A549 (cell line): Measurements from ENCODE around the gene STYXL1. TPM values are rescaled to one million over a fixed set of nuclear protein-coding genes. Genes with fewer than 3 reads are reported as not detected.
"Not testable (repeated sequence)": the region's sequence is repeated elsewhere in the genome, so short reads cannot be mapped to it uniquely, and the experiment has no call there.

Source experiments
- ATAC-seq, 2 experiments: fragments of 200-7000 bp in 1 of 2; fragments of >200 bp in 1 of 2; cut with Nextera tagmentation in 1 of 2; cut with Tn5 transposase in 1 of 2; 3 replicates each; pipeline versions ENCODE4 v1.8.0 to v1.9.1; 2018 to 2020; ENCODE audit warnings: mild to moderate bottlenecking in 1 of 2, moderate library complexity in 1 of 2
- CTCF ChIA-PET: fragments of 300-600 bp; sonication (Branson Sonifier 250); formaldehyde crosslinking; extraction: SDS; loops from one replicate; lab custom pipeline; 2021; ENCODE audit warnings: antibody characterized with exemption, inconsistent platforms; lab: Yijun Ruan, JAX
- POLR2A ChIA-PET: fragments of 350-600 bp; formaldehyde crosslinking; extraction: SDS; loops from one replicate; lab custom pipeline; 2021; ENCODE audit warnings: antibody characterized with exemption, inconsistent platforms; lab: Yijun Ruan, JAX
- DNase-seq, 2 experiments: peaks; one replicate each; pipeline versions ENCODE4 v3.0.0 to v3.0.0-alpha.2; 2011 to 2016; ENCODE audit warnings: low read depth in 1 of 2, low spot score in 1 of 2
- FAIRE-seq: peaks from 2 replicates; lab custom pipeline; 2011; peaks lifted over from hg19 to GRCh38; lab: Jason Lieb, UNC
- H3K27ac ChIP-seq, 2 experiments: fragments of >200 bp; sonication (Bioruptor Twin); formaldehyde crosslinking; 3 replicates each; pipeline ENCODE4 v1.5.1; 2016 to 2017
- H3K4me1 ChIP-seq: fragments of >200 bp; sonication (Bioruptor Twin); formaldehyde crosslinking; 3 replicates; pipeline ENCODE4 v1.6.1; 2016
- H3K4me2 ChIP-seq: fragments of >200 bp; sonication (Bioruptor Twin); formaldehyde crosslinking; 3 replicates; pipeline ENCODE4 v1.6.1; 2016
- H3K4me3 ChIP-seq: fragments of >200 bp; sonication (Bioruptor Twin); formaldehyde crosslinking; 3 replicates; pipeline ENCODE4 v1.5.1; 2016
- H3K9me3 ChIP-seq: fragments of >200 bp; sonication (Bioruptor Twin); formaldehyde crosslinking; 3 replicates; pipeline ENCODE4 v1.6.1; 2016
- BCL3 ChIP-seq: fragments of >200 bp; sonication (Bioruptor Twin); formaldehyde crosslinking; IDR thresholded peaks from 3 replicates; pipeline ENCODE4 v1.6.1; 2016
- BHLHE40 ChIP-seq: IDR thresholded peaks from 2 replicates; pipeline ENCODE4 v1.6.1; 2012; ENCODE audit warnings: low read depth, low read length, inconsistent platforms
- CBX8 ChIP-seq: fragments of 200-600 bp; sonication (generic); IDR thresholded peaks from 2 replicates; pipeline ENCODE4 v1.6.1; 2016
- CEBPB ChIP-seq, 2 experiments: fragments of >200 bp in 1 of 2; sonication (Bioruptor Twin) in 1 of 2; formaldehyde crosslinking in 1 of 2; IDR thresholded peaks; 2 replicates each; pipeline ENCODE4 v1.6.1; 2012 to 2016
- ELK1 ChIP-seq: fragments of 150-350 bp; IDR thresholded peaks from 2 replicates; pipeline ENCODE4 v1.6.1; 2014; ENCODE audit warnings: low read depth, mild to moderate bottlenecking, low read length
- ESRRA ChIP-seq: fragments of 150-350 bp; IDR thresholded peaks from 2 replicates; pipeline ENCODE4 v1.6.1; 2014; ENCODE audit warnings: mild to moderate bottlenecking, low read length, borderline replicate concordance
- FOXS1 ChIP-seq: fragments of 250-450 bp; sonication (Bioruptor Pico); IDR thresholded peaks from 2 replicates; pipeline ENCODE4 v1.5.0; 2020; ENCODE audit warnings: mild to moderate bottlenecking, moderate library complexity
- HES2 ChIP-seq: fragments of >200 bp; sonication (Bioruptor Twin); formaldehyde crosslinking; IDR thresholded peaks from 2 replicates; pipeline ENCODE4 v1.6.1; 2016
- HEYL ChIP-seq: fragments of 250-450 bp; sonication (Bioruptor Pico); IDR thresholded peaks from 2 replicates; pipeline ENCODE4 v1.8.0; 2021; ENCODE audit warnings: mild to moderate bottlenecking, moderate library complexity
- POLR2AphosphoS2 ChIP-seq: conservative IDR thresholded peaks from 2 replicates; pipeline ENCODE4 v1.6.1; 2012; ENCODE audit warnings: low read length, improper control_type of control experiment, inconsistent platforms
- REST ChIP-seq: fragments of 200-600 bp; sonication (generic); IDR thresholded peaks from 2 replicates; pipeline ENCODE4 v1.6.1; 2016; ENCODE audit warnings: antibody characterized with exemption, mild to moderate bottlenecking, moderate library complexity
- SMC3 ChIP-seq: fragments of >200 bp; sonication (Bioruptor Twin); formaldehyde crosslinking; IDR thresholded peaks from 3 replicates; pipeline ENCODE4 v1.6.1; 2018; ENCODE audit warnings: inconsistent platforms
- TP53 ChIP-seq: fragments of 250-450 bp; sonication (Bioruptor Pico); IDR thresholded peaks from 2 replicates; pipeline ENCODE4 v1.5.0; 2021; ENCODE audit warnings: mild to moderate bottlenecking, moderate library complexity
- ZC3H11A ChIP-seq: fragments of 450-650 bp; IDR thresholded peaks from 2 replicates; pipeline ENCODE4 v1.6.1; 2014; ENCODE audit warnings: antibody characterized with exemption, mild to moderate bottlenecking
- ZNF302 ChIP-seq: fragments of 250-450 bp; sonication (Bioruptor Pico); IDR thresholded peaks from 2 replicates; pipeline ENCODE4 v1.9.0; 2021; ENCODE audit warnings: inconsistent platforms, mild to moderate bottlenecking, moderate library complexity
- WGBS: methylation state at CpG from one replicate; pipeline ENCODE4 v1.1.6; 2017; ENCODE audit errors: missing lambda C conversion rate; 5-methylcytosine and 5-hydroxymethylcytosine counted together
- polyA plus RNA-seq, 4 experiments: library from polyadenylated mRNA; depleted of rRNA in 3 of 4; stranded (reverse); fragments of >200 nt; fragmentation: RNase III in 1 of 4; extraction: RNeasy Plus Mini Kit Qiagen cat#74134 plus additional on column Dnase treatment in 1 of 4; gene quantifications; 2 replicates in 3 of 4; 3 replicates in 1 of 4; pipeline ENCODE4 v1.2.3, GENCODE V29; 2011 to 2017

Gene STYXL1
- polyA plus RNA-seq, 2 of the 4 experiments (the other 2 are of a cell fraction): 36.0 to 76.8 TPM

- DNase-seq (no peak), ATAC-seq (no peak), FAIRE-seq (no peak)
- Histone ChIP-seq H3K4me3 (no peak overlapping the region), H3K9me3 (no peaks in the 10 kb centered on the region), H3K4me2 (no peak overlapping the region), H3K27ac (no peak overlapping the region), H3K4me1 (peaks cover 28% of the 10 kb centered on the region)
- POLR2A ChIA-PET: interaction anchor here (0.5 kb wide), 1 partner anchor 86 kb away, joined by 3 read pairs; no protein-coding TSS in a partner anchor
- 73% methylated on average over 10 of the region's 14 CpGs for WGBS
- TF ChIP-seq SMC3 (0 out of 3 replicates have a peak, but pooled peaks have one; percentile 6), CEBPB (IDR thresholded peaks at IDR 0.05) (no peak), TP53 (CRISPR knock-in tag) (no peak)
- CTCF ChIA-PET: interaction anchor here (1.0 to 2.1 kb wide), 2 partner anchors 69 to 199 kb away, joined by 3 to 7 read pairs; no protein-coding TSS in a partner anchor
Observed at GRCh38 chr7:76063525-76063924, 15.7 kb upstream of the STYXL1 start.

- ATAC-seq (no peak), FAIRE-seq (no peak), DNase-seq (no peak)
- peaks cover 24% of the 10 kb centered on the region for H3K4me1 ChIP-seq
- TF ChIP-seq REST: no peak
- TF ChIP-seq HEYL (CRISPR knock-in tag): no peak
- no peak for TF ChIP-seq CBX8
- TF ChIP-seq ZC3H11A: no peak
- no peak for TF ChIP-seq ZNF302 (CRISPR knock-in tag)
- H3K4me3 ChIP-seq: no peak overlapping the region
- ChIA-PET CTCF (interaction anchor here (1.0 to 2.1 kb wide), 2 partner anchors 69 to 199 kb away, joined by 3 to 7 read pairs; no protein-coding TSS in a partner anchor), POLR2A (interaction anchor here (0.5 kb wide), 1 partner anchor 85 kb away, joined by 3 read pairs; no protein-coding TSS in a partner anchor)
- no peaks in the 10 kb centered on the region for H3K9me3 ChIP-seq
- no peak overlapping the region for H3K27ac ChIP-seq
- 88% methylated on average over 3 of the region's 10 CpGs for WGBS
- H3K4me2 ChIP-seq: no peak overlapping the region
Observed at GRCh38 chr7:76063114-76063513, 15.3 kb upstream of the STYXL1 start.

- DNase-seq: no peak
- H3K4me3 ChIP-seq: no peak overlapping the region
- H3K9me3 ChIP-seq: no peaks in the 10 kb centered on the region
- TF ChIP-seq BHLHE40: no peak
- TF ChIP-seq FOXS1 (CRISPR knock-in tag): no peak
- no peak for TF ChIP-seq BCL3
- TF ChIP-seq ELK1: no peak
- TF ChIP-seq ESRRA: no peak
- no peak for ATAC-seq
- no peak overlapping the region for H3K4me2 ChIP-seq
- CTCF ChIA-PET: no interaction called here
- H3K4me1 ChIP-seq: peaks cover 15% of the 10 kb centered on the region
- H3K27ac ChIP-seq: no peak overlapping the region
- POLR2A ChIA-PET: no interaction called here
- 95% methylated on average over 14 of the region's 15 CpGs for whole genome bisulfite sequencing
- no peak for FAIRE-seq
Observed at GRCh38 chr7:76062254-76062653, 14.5 kb upstream of the STYXL1 start.

- POLR2A ChIA-PET: interaction anchor here (1.4 kb wide), 1 partner anchor 13 kb away, joined by 4 read pairs; the partner anchor contains the start of genes MDH2 and STYXL1
- Histone ChIP-seq H3K9me3 (no peaks in the 10 kb centered on the region), H3K27ac (no peak overlapping the region), H3K4me3 (no peak overlapping the region), H3K4me2 (no peak overlapping the region), H3K4me1 (peaks cover 6% of the 10 kb centered on the region; the same call in 1 of the 3 replicates)
- ATAC-seq: no peak
- FAIRE-seq: no peak
- 94% methylated on average over 6 of the region's 6 CpGs for WGBS
- CTCF ChIA-PET: interaction anchor here (4.0 kb wide), 1 partner anchor 8 kb away, joined by 25 read pairs; no protein-coding TSS in a partner anchor
- TF ChIP-seq POLR2AphosphoS2 (no peak), HES2 (no peak)
- no peak for DNase-seq
Observed at GRCh38 chr7:76060842-76061241, 13.0 kb upstream of the STYXL1 start.

GRCh38 chr7:76058745-76059144, 10.9 kb upstream of the STYXL1 start:
- ATAC-seq, H3K27ac ChIP-seq, POLR2A ChIA-PET, FAIRE-seq, H3K9me3 ChIP-seq, H3K4me2 ChIP-seq, H3K4me3 ChIP-seq, DNase-seq: not testable (repeated sequence)
- CTCF ChIA-PET: interaction anchor here (1.7 to 4.0 kb wide), 2 partner anchors 10 kb away, joined by 3 to 25 read pairs; no protein-coding TSS in a partner anchor
- H3K4me1 ChIP-seq: peaks cover 14% of the 10 kb centered on the region
- WGBS: 88% methylated on average over 7 of the region's 7 CpGs
